Mesenchymal stem cell (in vitro differentiated cells and primary cell): ENCODE data around the gene LBR.

Source experiments
- DNase-seq: peaks from one replicate; pipeline ENCODE4 v3.0.0-alpha.2; 2013
- H2AFZ ChIP-seq: one replicate; pipeline ENCODE4 v1.6.1; 2013; ENCODE audit warnings: low read depth, mild to moderate bottlenecking, control low read depth, inconsistent platforms, low read length, moderate library complexity
- H2AK5ac ChIP-seq: 2 replicates; pipeline ENCODE4 v1.6.1; 2013; ENCODE audit warnings: low read length, moderate library complexity, mild to moderate bottlenecking, inconsistent platforms; ENCODE audit not compliant: severe bottlenecking
- H2BK120ac ChIP-seq: one replicate; pipeline ENCODE4 v1.6.1; 2013; ENCODE audit warnings: low read depth, mild to moderate bottlenecking, inconsistent platforms, low read length, moderate library complexity
- H2BK12ac ChIP-seq, 2 experiments: one replicate each; pipeline ENCODE4 v1.6.1; 2013; ENCODE audit warnings: inconsistent platforms in 2 of 2, low read length in 2 of 2, mild to moderate bottlenecking in 2 of 2, moderate library complexity in 2 of 2, control low read depth in 1 of 2
- H2BK15ac ChIP-seq: one replicate; pipeline ENCODE4 v1.6.1; 2013; ENCODE audit warnings: mild to moderate bottlenecking, low read depth, inconsistent platforms; ENCODE audit not compliant: poor library complexity, severe bottlenecking
- H2BK5ac ChIP-seq: 2 replicates; pipeline ENCODE4 v1.6.1; 2013; ENCODE audit warnings: low read depth, mild to moderate bottlenecking, low read length, control low read depth, inconsistent platforms; ENCODE audit not compliant: poor library complexity, severe bottlenecking
- H3K14ac ChIP-seq, 2 experiments: one replicate each; pipeline ENCODE4 v1.6.1; 2013; ENCODE audit warnings: inconsistent platforms in 2 of 2, low read length in 2 of 2, control low read depth in 1 of 2, mild to moderate bottlenecking in 1 of 2, moderate library complexity in 1 of 2
- H3K18ac ChIP-seq, 2 experiments: one replicate each; pipeline ENCODE4 v1.6.1; 2013; ENCODE audit warnings: inconsistent platforms in 2 of 2, low read length in 2 of 2, control low read depth in 1 of 2, low read depth in 1 of 2, mild to moderate bottlenecking in 1 of 2
- H3K23ac ChIP-seq, 2 experiments: one replicate each; pipeline ENCODE4 v1.6.1; 2013; ENCODE audit warnings: inconsistent platforms in 2 of 2, low read length in 2 of 2, mild to moderate bottlenecking in 2 of 2, moderate library complexity in 2 of 2, control low read depth in 1 of 2
- H3K27ac ChIP-seq: 2 replicates; pipeline ENCODE4 v1.5.1; 2013; ENCODE audit warnings: mild to moderate bottlenecking, moderate library complexity, low read length, control low read depth, inconsistent platforms; ENCODE audit not compliant: poor library complexity, severe bottlenecking
- H3K27me3 ChIP-seq, 2 experiments: 2 replicates each; pipeline versions ENCODE4 v1.6.1 to v1.7.0; 2013; ENCODE audit warnings: low read length in 2 of 2, mild to moderate bottlenecking in 2 of 2, moderate library complexity in 2 of 2, control low read depth in 1 of 2, inconsistent platforms in 1 of 2; ENCODE audit not compliant: control insufficient read depth in 1 of 2, insufficient read depth in 1 of 2
- H3K36me3 ChIP-seq, 2 experiments: 2 replicates each; pipeline versions ENCODE4 v1.6.1 to v1.7.0; 2013; ENCODE audit warnings: low read length in 2 of 2, control low read depth in 1 of 2, inconsistent platforms in 1 of 2, low read depth in 1 of 2, mild to moderate bottlenecking in 1 of 2; ENCODE audit not compliant: insufficient read depth in 2 of 2, control insufficient read depth in 1 of 2
- H3K4ac ChIP-seq, 2 experiments: one replicate each; pipeline ENCODE4 v1.6.1; 2013; ENCODE audit warnings: inconsistent platforms in 2 of 2, low read length in 2 of 2, mild to moderate bottlenecking in 2 of 2, moderate library complexity in 2 of 2, control low read depth in 1 of 2, low read depth in 1 of 2
- H3K4me1 ChIP-seq: 2 replicates; pipeline ENCODE4 v1.6.1; 2013; ENCODE audit warnings: low read depth, low read length, control low read depth; ENCODE audit not compliant: control insufficient read depth, insufficient read depth
- H3K4me2 ChIP-seq: 2 replicates; pipeline ENCODE4 v1.6.1; 2013; ENCODE audit warnings: low read length, mild to moderate bottlenecking, inconsistent platforms; ENCODE audit not compliant: poor library complexity, severe bottlenecking
- H3K4me3 ChIP-seq, 2 experiments: 2 replicates each; pipeline versions ENCODE4 v1.5.1 to v1.7.0; 2013; ENCODE audit warnings: low read length in 2 of 2, mild to moderate bottlenecking in 2 of 2, control low read depth in 1 of 2, low read depth in 1 of 2; ENCODE audit not compliant: insufficient read depth in 1 of 2
- H3K79me1 ChIP-seq: replicated peaks from 2 replicates; pipeline ENCODE4 v1.6.1; 2013; ENCODE audit warnings: mild to moderate bottlenecking, control low read depth, low read length, inconsistent platforms; ENCODE audit not compliant: poor library complexity, severe bottlenecking
- H3K9ac ChIP-seq: 2 replicates; pipeline ENCODE4 v1.7.0; 2013; ENCODE audit warnings: mild to moderate bottlenecking, low read length, moderate library complexity
- H3K9me3 ChIP-seq: 2 replicates; pipeline ENCODE4 v1.7.0; 2013; ENCODE audit warnings: mild to moderate bottlenecking, low read length; ENCODE audit not compliant: control insufficient read depth
- H4K8ac ChIP-seq: one replicate; pipeline ENCODE4 v1.6.1; 2013; ENCODE audit warnings: inconsistent platforms, mild to moderate bottlenecking, low read length, moderate library complexity
- H4K91ac ChIP-seq: one replicate; pipeline ENCODE4 v1.6.1; 2013; ENCODE audit warnings: mild to moderate bottlenecking, low read length, inconsistent platforms
- WGBS: methylation state at CpG from one replicate; pipeline ENCODE4 v1.1.7; 2013; ENCODE audit warnings: mixed read lengths; 5-methylcytosine and 5-hydroxymethylcytosine counted together

LBR gene

GRCh38 chr1:225366552-225366951 lies 61.3 kb downstream of the LBR start:
- no peak overlapping the region for H3K27ac ChIP-seq

GRCh38 chr1:225366018-225366417 lies 61.8 kb downstream of the LBR start:
- Histone ChIP-seq H2AK5ac (no peak overlapping the region), H2BK15ac (no peak overlapping the region)

More at GRCh38 chr1:225366552-225366951, 61.3 kb downstream of the LBR start:
- no peaks in the 10 kb centered on the region for H3K4me1 ChIP-seq
- H3K9me3 ChIP-seq, result no peaks in the 10 kb centered on the region
- H3K9ac ChIP-seq, result no peak overlapping the region
- no peak overlapping the region for H2BK120ac ChIP-seq
- H2BK15ac ChIP-seq, result no peak overlapping the region
- H3K4me2 ChIP-seq, result no peak overlapping the region
- H2AFZ ChIP-seq, result no peak overlapping the region
- H2BK5ac ChIP-seq, result no peak overlapping the region
- H3K79me1 ChIP-seq, result no peaks in the 10 kb centered on the region
- no peak overlapping the region for H3K14ac ChIP-seq
- no peak overlapping the region for H3K18ac ChIP-seq
- H4K91ac ChIP-seq, result no peak overlapping the region
- no peak overlapping the region for H4K8ac ChIP-seq
- 0% methylated on average over 1 of the region's 1 CpG for WGBS
- H2AK5ac ChIP-seq, result no peak overlapping the region
- no peaks in the 10 kb centered on the region for H3K36me3 ChIP-seq
- DNase-seq, result peak; percentile 33
- H3K4ac ChIP-seq, result no peak overlapping the region
- no peaks in the 10 kb centered on the region for H3K27me3 ChIP-seq
- no peak overlapping the region for H3K4me3 ChIP-seq
- H2BK12ac ChIP-seq, result no peak overlapping the region
- H3K23ac ChIP-seq, result no peak overlapping the region

GRCh38 chr1:225364439-225364838 lies 63.4 kb downstream of the LBR start:
- Histone ChIP-seq H2AK5ac (no peak overlapping the region), H3K27me3 (no peaks in the 10 kb centered on the region), H3K18ac (no peak overlapping the region), H2BK15ac (no peak overlapping the region), H3K23ac (no peak overlapping the region), H3K9me3 (no peaks in the 10 kb centered on the region), H2BK12ac (no peak overlapping the region), H2BK5ac (no peak overlapping the region), H3K4me3 (no peak overlapping the region), H4K8ac (no peak overlapping the region), H2BK120ac (no peak overlapping the region), H3K14ac (no peak overlapping the region), H2AFZ (no peak overlapping the region), H4K91ac (no peak overlapping the region), H3K79me1 (no peaks in the 10 kb centered on the region), H3K4me1 (no peaks in the 10 kb centered on the region), H3K36me3 (no peaks in the 10 kb centered on the region), H3K4me2 (no peak overlapping the region), H3K27ac (no peak overlapping the region), H3K4ac (no peak overlapping the region), H3K9ac (no peak overlapping the region)
- DNase-seq, result no peak
- WGBS, result 100% methylated on average over 2 of the region's 6 CpGs

More at GRCh38 chr1:225366018-225366417, 61.8 kb downstream of the LBR start:
- Histone ChIP-seq H2AFZ (no peak overlapping the region), H3K4me1 (no peaks in the 10 kb centered on the region), H3K27ac (no peak overlapping the region), H3K36me3 (no peaks in the 10 kb centered on the region), H3K23ac (no peak overlapping the region), H2BK12ac (no peak overlapping the region), H3K4ac (no peak overlapping the region), H3K9me3 (no peaks in the 10 kb centered on the region), H3K79me1 (no peaks in the 10 kb centered on the region), H3K27me3 (no peaks in the 10 kb centered on the region), H3K14ac (no peak overlapping the region), H3K18ac (no peak overlapping the region), H2BK120ac (no peak overlapping the region), H3K4me2 (no peak overlapping the region), H3K4me3 (no peak overlapping the region), H3K9ac (no peak overlapping the region), H4K8ac (no peak overlapping the region), H2BK5ac (no peak overlapping the region), H4K91ac (no peak overlapping the region)
- no peak for DNase-seq

- no peak overlapping the region for H3K27ac ChIP-seq
- no peak overlapping the region for H2BK5ac ChIP-seq
- no peaks in the 10 kb centered on the region for H3K9me3 ChIP-seq
- no peak overlapping the region for H2BK12ac ChIP-seq
- H4K91ac ChIP-seq, result no peak overlapping the region
- no peak overlapping the region for H2BK15ac ChIP-seq
- H3K4me2 ChIP-seq, result no peak overlapping the region
- no peak overlapping the region for H3K4me3 ChIP-seq
- H3K23ac ChIP-seq, result no peak overlapping the region
- no peaks in the 10 kb centered on the region for H3K36me3 ChIP-seq
- no peaks in the 10 kb centered on the region for H3K79me1 ChIP-seq
- no peak for DNase-seq
- no peak overlapping the region for H3K18ac ChIP-seq
- no peak overlapping the region for H2BK120ac ChIP-seq
- H3K4ac ChIP-seq, result no peak overlapping the region
- H3K9ac ChIP-seq, result no peak overlapping the region
- no peak overlapping the region for H3K14ac ChIP-seq
- H3K4me1 ChIP-seq, result no peaks in the 10 kb centered on the region
- H3K27me3 ChIP-seq, result no peaks in the 10 kb centered on the region
- H4K8ac ChIP-seq, result no peak overlapping the region
- H2AK5ac ChIP-seq, result no peak overlapping the region
- no peak overlapping the region for H2AFZ ChIP-seq
Measured at GRCh38 chr1:225362805-225363204, 65.0 kb downstream of the LBR start.
